Stimulated activated memory B cell treated with anti-CD40 and anti-IgM and Interleukin-4, amounts not matched to agents 10 μg/mL and 1 μg/mL and 100 μg/mL, for 72 hours (primary cell): ENCODE results near the gene CASP2.

Source experiments
- ATAC-seq: fragments of 150-1000 bp; cut with Tn5 transposase; 2 replicates; pipeline ENCODE4 v1.10.0; 2021
- H3K27ac Mint-ChIP-seq: one replicate; pipeline ENCODE4 v1.8.0; 2022; ENCODE audit warnings: mild to moderate bottlenecking, mixed read lengths
- H3K27me3 Mint-ChIP-seq: one replicate; pipeline ENCODE4 v1.8.0; 2022; ENCODE audit warnings: mixed read lengths
- H3K36me3 Mint-ChIP-seq: one replicate; pipeline ENCODE4 v1.8.0; 2022; ENCODE audit warnings: mixed read lengths
- H3K4me1 Mint-ChIP-seq: one replicate; pipeline ENCODE4 v1.8.0; 2022; ENCODE audit warnings: mixed read lengths
- H3K4me3 Mint-ChIP-seq: one replicate; pipeline ENCODE4 v1.8.0; 2022; ENCODE audit warnings: mild to moderate bottlenecking, moderate library complexity, mixed read lengths
- H3K9me3 Mint-ChIP-seq: one replicate; pipeline ENCODE4 v1.8.0; 2022; ENCODE audit warnings: mixed read lengths

CASP2 gene

GRCh38 chr7:143287935-143288826 lies at the start of gene CASP2:
Gene CASP2, plus strand, starts transcription at chr7:143288351. Its CDS starts 105 bp downstream, at chr7:143288456.
- Mint-ChIP-seq H3K9me3 (peaks cover 3% of the 10 kb centered on the region), H3K27ac (peak within 1 kb of the TSS; percentile 82), H3K36me3 (peaks cover 15% of the 10 kb centered on the region), H3K27me3 (no peaks in the 10 kb centered on the region), H3K4me3 (peak within 1 kb of the TSS; percentile 95), H3K4me1 (peaks cover 53% of the 10 kb centered on the region)
- ATAC-seq = peak; percentile 97

GRCh38 chr7:143239813-143240212 lies 48.3 kb upstream of the CASP2 start:
- no peak for ATAC-seq
- H3K4me3 Mint-ChIP-seq = no peak overlapping the region
- H3K9me3 Mint-ChIP-seq = peaks cover 21% of the 10 kb centered on the region
- no peaks in the 10 kb centered on the region for H3K4me1 Mint-ChIP-seq
- peaks cover 20% of the 10 kb centered on the region for H3K36me3 Mint-ChIP-seq
- H3K27ac Mint-ChIP-seq = no peak overlapping the region
- peaks cover 30% of the 10 kb centered on the region for H3K27me3 Mint-ChIP-seq

GRCh38 chr7:143240291-143241168 lies 47.6 kb upstream of the CASP2 start:
- peak; percentile 74 for ATAC-seq

GRCh38 chr7:143242306-143242705 lies 45.8 kb upstream of the CASP2 start:
- Mint-ChIP-seq H3K27ac (no peak overlapping the region), H3K4me1 (peaks cover 14% of the 10 kb centered on the region), H3K36me3 (peaks cover under 1% of the 10 kb centered on the region), H3K4me3 (no peak overlapping the region), H3K27me3 (peaks cover 7% of the 10 kb centered on the region), H3K9me3 (peaks cover under 1% of the 10 kb centered on the region)
- no peak for ATAC-seq

More at GRCh38 chr7:143240291-143241168, 47.6 kb upstream of the CASP2 start:
- Mint-ChIP-seq H3K27me3 (peaks cover 23% of the 10 kb centered on the region), H3K4me3 (no peak overlapping the region), H3K27ac (no peak overlapping the region), H3K36me3 (peaks cover 17% of the 10 kb centered on the region), H3K9me3 (peaks cover 17% of the 10 kb centered on the region), H3K4me1 (peaks cover 3% of the 10 kb centered on the region)

- ATAC-seq = no peak
- H3K36me3 Mint-ChIP-seq = no peaks in the 10 kb centered on the region
- no peak overlapping the region for H3K27ac Mint-ChIP-seq
- peaks cover 19% of the 10 kb centered on the region for H3K4me1 Mint-ChIP-seq
- no peak overlapping the region for H3K4me3 Mint-ChIP-seq
- H3K9me3 Mint-ChIP-seq = no peaks in the 10 kb centered on the region
- peaks cover 7% of the 10 kb centered on the region for H3K27me3 Mint-ChIP-seq
These were observed 45.0 kb upstream of the CASP2 start for GRCh38 chr7:143243111-143243510.

GRCh38 chr7:143243614-143244013 lies 44.5 kb upstream of the CASP2 start:
- H3K9me3 Mint-ChIP-seq = no peaks in the 10 kb centered on the region
- no peak overlapping the region for H3K4me3 Mint-ChIP-seq
- peaks cover 23% of the 10 kb centered on the region for H3K4me1 Mint-ChIP-seq
- peaks cover 7% of the 10 kb centered on the region for H3K27me3 Mint-ChIP-seq
- no peak for ATAC-seq
- no peak overlapping the region for H3K27ac Mint-ChIP-seq
- no peaks in the 10 kb centered on the region for H3K36me3 Mint-ChIP-seq

GRCh38 chr7:143244321-143244720 lies 43.8 kb upstream of the CASP2 start:
- Mint-ChIP-seq H3K27ac (no peak overlapping the region), H3K4me3 (no peak overlapping the region), H3K36me3 (peaks cover 4% of the 10 kb centered on the region), H3K27me3 (peaks cover 7% of the 10 kb centered on the region), H3K9me3 (peaks cover 3% of the 10 kb centered on the region), H3K4me1 (peaks cover 23% of the 10 kb centered on the region)
- ATAC-seq = no peak

- Mint-ChIP-seq H3K4me3 (no peak overlapping the region), H3K27ac (no peak overlapping the region)
These were observed 43.0 kb upstream of the CASP2 start for GRCh38 chr7:143245123-143245522.

GRCh38 chr7:143247372-143247771 lies 40.8 kb upstream of the CASP2 start:
- Mint-ChIP-seq H3K36me3 (peaks cover 5% of the 10 kb centered on the region), H3K9me3 (peaks cover 7% of the 10 kb centered on the region), H3K27me3 (no peaks in the 10 kb centered on the region), H3K4me1 (peaks cover 42% of the 10 kb centered on the region), H3K4me3 (no peak overlapping the region), H3K27ac (peak overlapping the region; percentile 67)
- ATAC-seq = no peak

More at GRCh38 chr7:143245123-143245522, 43.0 kb upstream of the CASP2 start:
- peaks cover 5% of the 10 kb centered on the region for H3K36me3 Mint-ChIP-seq
- peaks cover 7% of the 10 kb centered on the region for H3K27me3 Mint-ChIP-seq
- peaks cover 6% of the 10 kb centered on the region for H3K9me3 Mint-ChIP-seq
- peaks cover 23% of the 10 kb centered on the region for H3K4me1 Mint-ChIP-seq
- ATAC-seq = no peak

- Mint-ChIP-seq H3K4me3 (no peak overlapping the region), H3K4me1 (peaks cover 45% of the 10 kb centered on the region), H3K27me3 (no peaks in the 10 kb centered on the region), H3K27ac (no peak overlapping the region), H3K36me3 (peaks cover 5% of the 10 kb centered on the region), H3K9me3 (peaks cover 14% of the 10 kb centered on the region)
- ATAC-seq = no peak
These were observed 39.3 kb upstream of the CASP2 start for GRCh38 chr7:143248761-143249354.

GRCh38 chr7:143250199-143250598 lies 38.0 kb upstream of the CASP2 start:
- no peak overlapping the region for H3K4me3 Mint-ChIP-seq

GRCh38 chr7:143250822-143251221 lies 37.3 kb upstream of the CASP2 start:
- H3K27ac Mint-ChIP-seq = no peak overlapping the region
- H3K4me1 Mint-ChIP-seq = peaks cover 46% of the 10 kb centered on the region
- ATAC-seq = no peak
- H3K27me3 Mint-ChIP-seq = no peaks in the 10 kb centered on the region
- H3K4me3 Mint-ChIP-seq = no peak overlapping the region
- H3K36me3 Mint-ChIP-seq = peaks cover 5% of the 10 kb centered on the region
- peaks cover 23% of the 10 kb centered on the region for H3K9me3 Mint-ChIP-seq

More at GRCh38 chr7:143250199-143250598, 38.0 kb upstream of the CASP2 start:
- no peaks in the 10 kb centered on the region for H3K27me3 Mint-ChIP-seq
- H3K36me3 Mint-ChIP-seq = peaks cover 5% of the 10 kb centered on the region
- peaks cover 19% of the 10 kb centered on the region for H3K9me3 Mint-ChIP-seq
- ATAC-seq = no peak
- H3K27ac Mint-ChIP-seq = no peak overlapping the region
- peaks cover 46% of the 10 kb centered on the region for H3K4me1 Mint-ChIP-seq

GRCh38 chr7:143252006-143252405 lies 36.1 kb upstream of the CASP2 start:
- peaks cover 5% of the 10 kb centered on the region for H3K36me3 Mint-ChIP-seq

GRCh38 chr7:143255564-143255963 lies 32.6 kb upstream of the CASP2 start:
- peak overlapping the region; percentile 57 for H3K27ac Mint-ChIP-seq
- no peak overlapping the region for H3K4me3 Mint-ChIP-seq
- no peaks in the 10 kb centered on the region for H3K27me3 Mint-ChIP-seq
- H3K4me1 Mint-ChIP-seq = peaks cover 61% of the 10 kb centered on the region
- ATAC-seq = no peak
- no peaks in the 10 kb centered on the region for H3K36me3 Mint-ChIP-seq
- H3K9me3 Mint-ChIP-seq = peaks cover 17% of the 10 kb centered on the region

More at GRCh38 chr7:143252006-143252405, 36.1 kb upstream of the CASP2 start:
- peaks cover 23% of the 10 kb centered on the region for H3K9me3 Mint-ChIP-seq
- no peak overlapping the region for H3K4me3 Mint-ChIP-seq
- no peaks in the 10 kb centered on the region for H3K27me3 Mint-ChIP-seq
- no peak for ATAC-seq
- H3K27ac Mint-ChIP-seq = peak overlapping the region; percentile 19
- peaks cover 51% of the 10 kb centered on the region for H3K4me1 Mint-ChIP-seq

- peaks cover 54% of the 10 kb centered on the region for H3K4me1 Mint-ChIP-seq
- H3K27ac Mint-ChIP-seq = peak overlapping the region; percentile 75
These were observed 31.8 kb upstream of the CASP2 start for GRCh38 chr7:143256325-143256724.

More at GRCh38 chr7:143256325-143256724, 31.8 kb upstream of the CASP2 start:
- peak; percentile 20 for ATAC-seq
- peaks cover 17% of the 10 kb centered on the region for H3K9me3 Mint-ChIP-seq
- H3K27me3 Mint-ChIP-seq = no peaks in the 10 kb centered on the region
- H3K4me3 Mint-ChIP-seq = no peak overlapping the region
- no peaks in the 10 kb centered on the region for H3K36me3 Mint-ChIP-seq
